Adrenal gland (tissue), 5 donors: Measurements from ENCODE around the gene DMXL1.

Source experiments
- CTCF ChIP-seq, 6 experiments: fragments of 450-650 bp in 4 of 6; fragments of 200-600 bp in 2 of 6; sonication (generic) in 1 of 6; IDR thresholded peaks; 1 replicate in 5 of 6; 2 replicates in 1 of 6; pipeline versions ENCODE4 v1.5.1 to v1.8.0; 2016 to 2021; ENCODE audit warnings: antibody characterized with exemption in 6 of 6, mild to moderate bottlenecking in 2 of 6, moderate library complexity in 1 of 6
- POLR2A ChIP-seq, 2 donors: fragments of 450-650 bp; IDR thresholded peaks; one replicate each; pipeline ENCODE4 v1.6.1; 2017; ENCODE audit warnings: antibody characterized with exemption in 2 of 2, mild to moderate bottlenecking in 2 of 2, moderate library complexity in 1 of 2
- donor health status: DM: no; HTN: no; CAD: no.

- TF ChIP-seq CTCF (IDR thresholded peaks at IDR 0.05) (no peak), POLR2A (IDR thresholded peaks at IDR 0.05) (no peak)
These were observed 218.7 kb downstream of the DMXL1 start for GRCh38 chr5:119289438-119290044.
